Measurements from ENCODE around the gene C8B. TPM values are rescaled to one million over a fixed set of nuclear protein-coding genes. Genes with fewer than 3 reads are reported as not detected.

C8B gene
- total and polyA plus RNA-seq, 2 of the 13 experiments (the other 11 are each of a cell fraction or from before 2014, with no cell fraction given) = 8.4 to 11.3 TPM

GRCh38 chr1:56910441-56910985, 55.3 kb downstream of the C8B start (continued):
- peak; percentile 73; the same call in 1 of the 2 replicates for TF ChIP-seq ZNF343 (CRISPR knock-in tag; IDR thresholded peaks at IDR 0.05)
- no peak for TF ChIP-seq SMARCC2 (IDR thresholded peaks at IDR 0.05)
- TF ChIP-seq ZIK1 (CRISPR knock-in tag; IDR thresholded peaks at IDR 0.05; ENCODE audit: borderline replicate concordance, low read depth) = 0 out of 2 replicates have a peak, but pooled peaks have one; percentile 40
- TF ChIP-seq TSC22D2 (CRISPR knock-in tag; IDR thresholded peaks at IDR 0.05; ENCODE audit: borderline replicate concordance) = no peak
- TF ChIP-seq PAWR (CRISPR knock-in tag; IDR thresholded peaks at IDR 0.05; ENCODE audit: borderline replicate concordance) = no peak
- no peak for TF ChIP-seq BCLAF1 (IDR thresholded peaks at IDR 0.05)
- TF ChIP-seq CEBPB (IDR thresholded peaks at IDR 0.05; ENCODE audit: borderline replicate concordance, low read depth, low read length) = peak; percentile 83
- 0 out of 2 replicates have a peak, but pooled peaks have one; percentile 74 for TF ChIP-seq SATB2 (CRISPR knock-in tag; IDR thresholded peaks at IDR 0.05)
- TF ChIP-seq IRF2 (CRISPR knock-in tag; IDR thresholded peaks at IDR 0.05) = peak; percentile 84; the same call in 1 of the 2 replicates
- no peak for TF ChIP-seq ZNF260 (CRISPR knock-in tag; IDR thresholded peaks at IDR 0.05; ENCODE audit: borderline replicate concordance, low read depth)
- TF ChIP-seq BRD4 (CRISPR knock-in tag; IDR thresholded peaks at IDR 0.05) = peak; percentile 83; the same call in 1 of the 2 replicates
- no peak for TF ChIP-seq ZFYVE20 (CRISPR knock-in tag; IDR thresholded peaks at IDR 0.05; ENCODE audit: borderline replicate concordance, low read depth)
- TF ChIP-seq, protein P1, sequence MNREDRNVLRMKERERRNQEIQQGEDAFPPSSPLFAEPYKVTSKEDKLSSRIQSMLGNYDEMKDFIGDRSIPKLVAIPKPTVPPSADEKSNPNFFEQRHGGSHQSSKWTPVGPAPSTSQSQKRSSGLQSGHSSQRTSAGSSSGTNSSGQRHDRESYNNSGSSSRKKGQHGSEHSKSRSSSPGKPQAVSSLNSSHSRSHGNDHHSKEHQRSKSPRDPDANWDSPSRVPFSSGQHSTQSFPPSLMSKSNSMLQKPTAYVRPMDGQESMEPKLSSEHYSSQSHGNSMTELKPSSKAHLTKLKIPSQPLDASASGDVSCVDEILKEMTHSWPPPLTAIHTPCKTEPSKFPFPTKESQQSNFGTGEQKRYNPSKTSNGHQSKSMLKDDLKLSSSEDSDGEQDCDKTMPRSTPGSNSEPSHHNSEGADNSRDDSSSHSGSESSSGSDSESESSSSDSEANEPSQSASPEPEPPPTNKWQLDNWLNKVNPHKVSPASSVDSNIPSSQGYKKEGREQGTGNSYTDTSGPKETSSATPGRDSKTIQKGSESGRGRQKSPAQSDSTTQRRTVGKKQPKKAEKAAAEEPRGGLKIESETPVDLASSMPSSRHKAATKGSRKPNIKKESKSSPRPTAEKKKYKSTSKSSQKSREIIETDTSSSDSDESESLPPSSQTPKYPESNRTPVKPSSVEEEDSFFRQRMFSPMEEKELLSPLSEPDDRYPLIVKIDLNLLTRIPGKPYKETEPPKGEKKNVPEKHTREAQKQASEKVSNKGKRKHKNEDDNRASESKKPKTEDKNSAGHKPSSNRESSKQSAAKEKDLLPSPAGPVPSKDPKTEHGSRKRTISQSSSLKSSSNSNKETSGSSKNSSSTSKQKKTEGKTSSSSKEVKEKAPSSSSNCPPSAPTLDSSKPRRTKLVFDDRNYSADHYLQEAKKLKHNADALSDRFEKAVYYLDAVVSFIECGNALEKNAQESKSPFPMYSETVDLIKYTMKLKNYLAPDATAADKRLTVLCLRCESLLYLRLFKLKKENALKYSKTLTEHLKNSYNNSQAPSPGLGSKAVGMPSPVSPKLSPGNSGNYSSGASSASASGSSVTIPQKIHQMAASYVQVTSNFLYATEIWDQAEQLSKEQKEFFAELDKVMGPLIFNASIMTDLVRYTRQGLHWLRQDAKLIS (CRISPR knock-in tag; IDR thresholded peaks at IDR 0.05) = no peak
- TF ChIP-seq PCBP2 (optimal IDR thresholded peaks at IDR 0.05; ENCODE audit: low read depth, low read length, poor library complexity, severe bottlenecking) = no peak
- TF ChIP-seq FOXK1 (CRISPR knock-in tag; IDR thresholded peaks at IDR 0.05; ENCODE audit: borderline replicate concordance, low read depth) = peak; percentile 98
- TF ChIP-seq, protein P2, sequence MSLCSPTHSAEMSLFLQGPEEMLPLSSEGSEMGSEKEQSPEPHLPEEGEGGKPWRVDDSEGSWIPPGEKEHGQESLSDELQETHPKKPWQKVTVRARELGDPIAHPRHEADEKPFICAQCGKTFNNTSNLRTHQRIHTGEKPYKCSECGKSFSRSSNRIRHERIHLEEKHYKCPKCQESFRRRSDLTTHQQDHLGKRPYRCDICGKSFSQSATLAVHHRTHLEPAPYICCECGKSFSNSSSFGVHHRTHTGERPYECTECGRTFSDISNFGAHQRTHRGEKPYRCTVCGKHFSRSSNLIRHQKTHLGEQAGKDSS (CRISPR knock-in tag; IDR thresholded peaks at IDR 0.05; ENCODE audit: borderline replicate concordance, low read depth) = 0 out of 2 replicates have a peak, but pooled peaks have one; percentile 22
- no peak for TF ChIP-seq ZNF773 (CRISPR knock-in tag; IDR thresholded peaks at IDR 0.05; ENCODE audit: borderline replicate concordance)
- TF ChIP-seq ZNF232 (CRISPR knock-in tag; IDR thresholded peaks at IDR 0.05; ENCODE audit: borderline replicate concordance) = peak; percentile 84; the same call in 1 of the 2 replicates
- no peak for TF ChIP-seq CHD2 (IDR thresholded peaks at IDR 0.05; ENCODE audit: low read depth, low read length)
- no peak for TF ChIP-seq ZNF280B (CRISPR knock-in tag; IDR thresholded peaks at IDR 0.05; ENCODE audit: borderline replicate concordance)
- TF ChIP-seq FOXK2 (IDR thresholded peaks at IDR 0.05) = peak; percentile 53; the same call in 1 of the 2 replicates

Measured in HepG2 (cell line).